ENCODE measurements around the gene CYP19A1.

CYP19A1 gene

GRCh38 chr15:51338496-51338895 is at the start of gene CYP19A1:
TSS of gene CYP19A1 (minus strand) at chr15:51338596. CDS start at chr15:51242912, 95,684 bp downstream.
- no peak for DNase-seq (ENCODE audit: low read depth)

GRCh38 chr15:51387699-51388041 is 49.3 kb upstream of the CYP19A1 start:
- DNase-seq (ENCODE audit: low read depth), result no peak

GRCh38 chr15:51386960-51387698 is 48.7 kb upstream of the CYP19A1 start:
- no peak for DNase-seq (ENCODE audit: low read depth)

- DNase-seq (ENCODE audit: low read depth), result no peak
These were observed 48.1 kb upstream of the CYP19A1 start for GRCh38 chr15:51386486-51386885.

GRCh38 chr15:51386029-51386428 is 47.6 kb upstream of the CYP19A1 start:
- DNase-seq (ENCODE audit: low read depth), result no peak

- no peak for DNase-seq (ENCODE audit: low read depth)
These were observed 44.4 kb upstream of the CYP19A1 start for GRCh38 chr15:51382787-51383186.

GRCh38 chr15:51380999-51381806 is 42.8 kb upstream of the CYP19A1 start:
- DNase-seq (ENCODE audit: low read depth), result peak; percentile 45

GRCh38 chr15:51379390-51379789 is 41.0 kb upstream of the CYP19A1 start:
- no peak for DNase-seq (ENCODE audit: low read depth)

GRCh38 chr15:51378406-51378805 is 40.0 kb upstream of the CYP19A1 start:
- DNase-seq (ENCODE audit: low read depth), result no peak

GRCh38 chr15:51377038-51377786 is 38.8 kb upstream of the CYP19A1 start:
- DNase-seq (ENCODE audit: low read depth), result no peak

- DNase-seq (ENCODE audit: low read depth), result no peak
These were observed 37.7 kb upstream of the CYP19A1 start for GRCh38 chr15:51375966-51376640.

- no peak for DNase-seq (ENCODE audit: low read depth)
These were observed 35.7 kb upstream of the CYP19A1 start for GRCh38 chr15:51374131-51374530.

- no peak for DNase-seq (ENCODE audit: low read depth)
These were observed 32.9 kb upstream of the CYP19A1 start for GRCh38 chr15:51371266-51371665.

GRCh38 chr15:51369451-51369761 is 31.0 kb upstream of the CYP19A1 start:
- DNase-seq (ENCODE audit: low read depth), result no peak

- DNase-seq (ENCODE audit: low read depth), result no peak
These were observed 30.5 kb upstream of the CYP19A1 start for GRCh38 chr15:51368751-51369450.

GRCh38 chr15:51368307-51368706 is 29.9 kb upstream of the CYP19A1 start:
- no peak for DNase-seq (ENCODE audit: low read depth)

- no peak for DNase-seq (ENCODE audit: low read depth)
These were observed 29.1 kb upstream of the CYP19A1 start for GRCh38 chr15:51367322-51367976.

- DNase-seq (ENCODE audit: low read depth), result no peak
These were observed 28.5 kb upstream of the CYP19A1 start for GRCh38 chr15:51366920-51367319.

GRCh38 chr15:51366071-51366470 is 27.7 kb upstream of the CYP19A1 start:
- no peak for DNase-seq (ENCODE audit: low read depth)

- DNase-seq (ENCODE audit: low read depth), result no peak
These were observed 27.0 kb upstream of the CYP19A1 start for GRCh38 chr15:51365417-51365816.

GRCh38 chr15:51363383-51363782 is 25.0 kb upstream of the CYP19A1 start:
- DNase-seq (ENCODE audit: low read depth), result no peak
